ENCODE measurements around the gene CASP7. TPM values are rescaled to one million over a fixed set of nuclear protein-coding genes. Genes with fewer than 3 reads are reported as not detected.

CASP7 gene
- total RNA-seq, 4 donors from 2014 or later = 11.6 to 17.2 (median 13.8) TPM

DNA sequence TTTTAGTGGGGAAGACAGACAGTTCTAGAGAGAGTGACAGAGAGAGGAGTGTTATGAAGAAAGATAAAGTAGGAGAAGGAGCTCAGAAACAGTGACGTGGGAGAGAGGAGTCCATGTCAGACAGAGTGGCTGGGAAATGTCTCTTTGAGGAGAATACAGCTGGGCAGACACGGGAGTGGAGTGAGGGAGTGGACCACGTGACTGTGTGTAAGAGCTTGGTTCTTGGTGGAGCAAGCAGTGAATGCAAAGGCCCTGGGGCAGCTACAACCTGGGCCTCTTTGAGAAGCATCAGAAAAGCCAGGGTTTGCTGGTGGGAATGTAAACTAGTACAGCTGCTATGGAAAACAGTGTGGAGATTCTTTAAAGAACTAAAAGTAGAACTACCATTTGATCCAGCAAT, 59.9 kb downstream of the CASP7 start:
- no peak overlapping the region for H3K27ac ChIP-seq
- H3K36me3 ChIP-seq = no peaks in the 10 kb centered on the region
- no peaks in the 10 kb centered on the region for H3K27me3 ChIP-seq
- no peaks in the 10 kb centered on the region for H3K9me3 ChIP-seq
- intact Hi-C loops (cut with DNase I) = no loop called here
- no peak overlapping the region for H3K4me3 ChIP-seq (replicated peaks in 1 of 3)
- DNase-seq = no peak
- TF ChIP-seq POLR2A (IDR thresholded peaks at IDR 0.05) = no peak
- TF ChIP-seq, protein P1, sequence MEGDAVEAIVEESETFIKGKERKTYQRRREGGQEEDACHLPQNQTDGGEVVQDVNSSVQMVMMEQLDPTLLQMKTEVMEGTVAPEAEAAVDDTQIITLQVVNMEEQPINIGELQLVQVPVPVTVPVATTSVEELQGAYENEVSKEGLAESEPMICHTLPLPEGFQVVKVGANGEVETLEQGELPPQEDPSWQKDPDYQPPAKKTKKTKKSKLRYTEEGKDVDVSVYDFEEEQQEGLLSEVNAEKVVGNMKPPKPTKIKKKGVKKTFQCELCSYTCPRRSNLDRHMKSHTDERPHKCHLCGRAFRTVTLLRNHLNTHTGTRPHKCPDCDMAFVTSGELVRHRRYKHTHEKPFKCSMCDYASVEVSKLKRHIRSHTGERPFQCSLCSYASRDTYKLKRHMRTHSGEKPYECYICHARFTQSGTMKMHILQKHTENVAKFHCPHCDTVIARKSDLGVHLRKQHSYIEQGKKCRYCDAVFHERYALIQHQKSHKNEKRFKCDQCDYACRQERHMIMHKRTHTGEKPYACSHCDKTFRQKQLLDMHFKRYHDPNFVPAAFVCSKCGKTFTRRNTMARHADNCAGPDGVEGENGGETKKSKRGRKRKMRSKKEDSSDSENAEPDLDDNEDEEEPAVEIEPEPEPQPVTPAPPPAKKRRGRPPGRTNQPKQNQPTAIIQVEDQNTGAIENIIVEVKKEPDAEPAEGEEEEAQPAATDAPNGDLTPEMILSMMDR (IDR thresholded peaks at IDR 0.05) = no peak
- 69 to 75% methylated on average over 3 of the region's 3 CpGs for WGBS, 2 donors
- H3K4me1 ChIP-seq = no peaks in the 10 kb centered on the region

DNA sequence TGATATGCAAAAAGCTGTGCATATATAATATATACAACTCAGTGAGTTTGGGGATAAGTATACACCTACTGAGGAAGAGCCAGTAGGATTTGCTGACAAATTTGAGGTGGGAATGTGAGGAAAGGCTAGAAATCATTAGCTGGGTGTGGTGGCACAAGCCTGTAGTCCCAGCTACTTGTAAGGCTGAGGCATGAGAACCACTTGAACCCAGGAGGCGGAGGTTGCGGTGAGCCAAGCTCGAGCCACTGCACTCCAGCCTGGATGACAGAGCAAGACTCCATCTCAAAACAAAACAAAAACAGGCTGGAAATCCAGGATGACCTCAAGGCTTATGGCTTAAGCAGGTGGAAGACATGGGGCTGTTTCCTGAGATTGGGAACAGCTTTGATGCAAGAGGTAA, 61.1 kb downstream of the CASP7 start:
- no peaks in the 10 kb centered on the region for H3K9me3 ChIP-seq
- no peak overlapping the region for H3K4me3 ChIP-seq (replicated peaks in 1 of 3)
- TF ChIP-seq, protein P1 (IDR thresholded peaks at IDR 0.05) = no peak
- TF ChIP-seq POLR2A (IDR thresholded peaks at IDR 0.05) = no peak
- no peaks in the 10 kb centered on the region for H3K4me1 ChIP-seq
- H3K27me3 ChIP-seq = no peaks in the 10 kb centered on the region
- intact Hi-C loops (cut with DNase I) = no loop called here
- 66 to 72% methylated on average over 3 of the region's 3 CpGs for WGBS, 2 donors
- H3K27ac ChIP-seq = no peak overlapping the region
- no peaks in the 10 kb centered on the region for H3K36me3 ChIP-seq
- no peak for DNase-seq

DNA sequence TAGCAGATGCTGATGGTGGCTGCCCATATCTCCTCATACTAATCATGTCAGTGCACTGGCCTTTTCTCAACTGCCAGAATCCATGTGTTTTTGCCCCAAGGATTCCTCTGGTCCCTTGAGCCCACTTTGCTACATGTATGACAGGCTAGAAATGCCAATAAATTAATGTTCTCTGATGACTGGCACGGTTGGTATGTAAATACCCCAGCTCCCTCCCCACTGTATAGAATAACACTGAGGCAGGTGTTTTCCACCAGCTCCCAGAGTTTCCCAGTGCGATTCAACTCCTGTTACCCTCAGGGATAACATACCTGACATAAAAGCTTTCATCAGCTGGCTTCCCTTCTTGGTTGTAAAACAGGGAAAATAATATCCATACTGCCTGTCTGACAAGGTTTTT, 62.8 kb downstream of the CASP7 start:
- Histone ChIP-seq H3K27ac (no peak overlapping the region), H3K27me3 (no peaks in the 10 kb centered on the region), H3K36me3 (no peaks in the 10 kb centered on the region), H3K4me3 (replicated peaks in 1 of 3) (no peak overlapping the region), H3K4me1 (peaks cover 0 to 4% of the 10 kb centered on the region in 2 donors), H3K9me3 (no peaks in the 10 kb centered on the region)
- no peak for TF ChIP-seq POLR2A (IDR thresholded peaks at IDR 0.05)
- 60 to 81% methylated on average over 2 of the region's 2 CpGs for WGBS, 2 donors
- DNase-seq = no peak
- intact Hi-C loops (cut with DNase I) = no loop called here

DNA sequence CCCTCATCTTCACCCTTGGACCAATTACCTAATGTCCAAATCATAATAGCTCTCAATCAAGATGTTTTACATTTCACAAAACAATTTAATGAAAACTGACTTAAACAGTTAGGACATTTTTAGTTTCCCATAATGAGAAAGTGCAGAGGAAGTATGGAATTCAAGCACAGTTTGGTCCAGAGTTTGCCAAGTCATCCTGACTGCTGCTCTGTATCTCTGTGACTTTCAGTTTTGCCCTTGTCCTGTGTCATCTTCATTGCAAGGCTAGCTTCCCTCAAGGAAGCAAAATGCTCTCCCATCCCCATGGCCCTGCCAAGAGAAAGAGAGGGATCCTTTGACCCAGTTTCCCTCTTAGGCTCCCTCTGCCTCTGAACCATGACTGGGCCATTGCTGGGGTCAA, 63.9 kb downstream of the CASP7 start:
- DNase-seq = no peak
- no peaks in the 10 kb centered on the region for H3K27me3 ChIP-seq
- no peaks in the 10 kb centered on the region for H3K9me3 ChIP-seq
- intact Hi-C loops (cut with DNase I) = no loop called here
- TF ChIP-seq POLR2A (IDR thresholded peaks at IDR 0.05) = no peak
- TF ChIP-seq, protein P1 (IDR thresholded peaks at IDR 0.05) = no peak
- peaks cover 0 to 4% of the 10 kb centered on the region in 2 donors for H3K4me1 ChIP-seq
- no peak overlapping the region for H3K27ac ChIP-seq
- no peak overlapping the region for H3K4me3 ChIP-seq (replicated peaks in 1 of 3)
- no peaks in the 10 kb centered on the region for H3K36me3 ChIP-seq

DNA sequence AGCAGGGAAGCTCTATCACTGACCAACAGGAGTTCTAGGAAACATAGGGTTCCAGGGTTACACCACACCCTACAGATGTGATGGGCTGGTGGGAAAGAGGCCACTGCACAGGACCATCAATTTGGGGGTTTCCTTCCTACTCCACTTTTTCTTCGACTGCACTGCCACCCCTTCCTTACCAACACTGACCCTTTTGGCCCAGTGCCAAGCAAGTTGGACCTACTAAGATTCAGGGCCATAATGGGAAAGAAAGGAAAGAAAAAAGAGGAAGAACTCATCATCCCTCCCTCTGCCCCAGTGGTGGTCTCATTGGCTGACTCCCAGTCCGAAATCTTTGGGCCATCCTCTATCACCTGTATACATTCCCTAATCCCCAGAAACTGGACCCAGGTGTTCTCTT, 65.7 kb downstream of the CASP7 start:
- intact Hi-C loops (cut with DNase I) = no loop called here
- Histone ChIP-seq H3K4me1 (peaks cover 0 to 4% of the 10 kb centered on the region in 2 donors), H3K27me3 (no peaks in the 10 kb centered on the region), H3K36me3 (no peaks in the 10 kb centered on the region), H3K9me3 (no peaks in the 10 kb centered on the region), H3K27ac (no peak overlapping the region), H3K4me3 (replicated peaks in 1 of 3) (no peak overlapping the region)
- WGBS, 2 donors = 80 to 92% methylated on average over 2 of the region's 2 CpGs
- DNase-seq = no peak
- TF ChIP-seq, protein P1 (IDR thresholded peaks at IDR 0.05) = no peak
- no peak for TF ChIP-seq POLR2A (IDR thresholded peaks at IDR 0.05)
